ENCODE measurements around the gene CEP170. TPM values are rescaled to one million over a fixed set of nuclear protein-coding genes. Genes with fewer than 3 reads are reported as not detected.

The CEP170 gene
- total and polyA plus RNA-seq, 2 experiments from 2014 or later, result 93.1 to 104 TPM

- no peaks in the 10 kb centered on the region for H3K9me2 ChIP-seq (ENCODE audit: insufficient read depth)
Measured at GRCh38 chr1:243247901-243248300, 7.2 kb downstream of the CEP170 start.

More at GRCh38 chr1:243247901-243248300, 7.2 kb downstream of the CEP170 start:
- H3K27ac ChIP-seq (ENCODE audit: low read depth), result no peak overlapping the region
- Mint-ChIP-seq H3K4me3 (no peak overlapping the region), H3K9me3 (no peaks in the 10 kb centered on the region), H3K36me3 (ENCODE audit: low read depth) (peaks cover 16% of the 10 kb centered on the region; the same call in 2 of the 3 replicates), H3K27me3 (ENCODE audit: insufficient read depth, low read depth, poor library complexity) (peaks cover 4% of the 10 kb centered on the region), H3K4me1 (peaks cover 38% of the 10 kb centered on the region), H3K27ac (no peak overlapping the region)
- no peak for ATAC-seq
- TF ChIP-seq REST (IDR thresholded peaks at IDR 0.05; ENCODE audit: unreplicated experiment), result no peak
- no peak for TF ChIP-seq CREB1 (CRISPR knock-in tag; IDR thresholded peaks at IDR 0.05; ENCODE audit: low read depth)
- TF ChIP-seq ETS1 (IDR thresholded peaks at IDR 0.05), result no peak
- TF ChIP-seq, protein P1, sequence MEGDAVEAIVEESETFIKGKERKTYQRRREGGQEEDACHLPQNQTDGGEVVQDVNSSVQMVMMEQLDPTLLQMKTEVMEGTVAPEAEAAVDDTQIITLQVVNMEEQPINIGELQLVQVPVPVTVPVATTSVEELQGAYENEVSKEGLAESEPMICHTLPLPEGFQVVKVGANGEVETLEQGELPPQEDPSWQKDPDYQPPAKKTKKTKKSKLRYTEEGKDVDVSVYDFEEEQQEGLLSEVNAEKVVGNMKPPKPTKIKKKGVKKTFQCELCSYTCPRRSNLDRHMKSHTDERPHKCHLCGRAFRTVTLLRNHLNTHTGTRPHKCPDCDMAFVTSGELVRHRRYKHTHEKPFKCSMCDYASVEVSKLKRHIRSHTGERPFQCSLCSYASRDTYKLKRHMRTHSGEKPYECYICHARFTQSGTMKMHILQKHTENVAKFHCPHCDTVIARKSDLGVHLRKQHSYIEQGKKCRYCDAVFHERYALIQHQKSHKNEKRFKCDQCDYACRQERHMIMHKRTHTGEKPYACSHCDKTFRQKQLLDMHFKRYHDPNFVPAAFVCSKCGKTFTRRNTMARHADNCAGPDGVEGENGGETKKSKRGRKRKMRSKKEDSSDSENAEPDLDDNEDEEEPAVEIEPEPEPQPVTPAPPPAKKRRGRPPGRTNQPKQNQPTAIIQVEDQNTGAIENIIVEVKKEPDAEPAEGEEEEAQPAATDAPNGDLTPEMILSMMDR (conservative IDR thresholded peaks at IDR 0.05; ENCODE audit: low read depth in 2 of 2), result no peak
- TF ChIP-seq EZH2phosphoT487 (IDR thresholded peaks at IDR 0.05; ENCODE audit: unreplicated experiment), result no peak
- TF ChIP-seq ZNF114 (CRISPR knock-in tag; IDR thresholded peaks at IDR 0.05), result no peak
- peaks cover 31% of the 10 kb centered on the region for H3K4me1 ChIP-seq (ENCODE audit: insufficient read depth)
- no peak for DNase-seq (ENCODE audit: low spot score)
- H3K4me3 ChIP-seq, result no peak overlapping the region
- H3F3A ChIP-seq (replicated peaks; ENCODE audit: low read depth), result no peaks in the 10 kb centered on the region
- H3K79me2 ChIP-seq (replicated peaks; ENCODE audit: insufficient read depth), result peaks cover 100% of the 10 kb centered on the region
- H3K36me3 ChIP-seq (ENCODE audit: insufficient read depth), result no peaks in the 10 kb centered on the region
- H3K27me3 ChIP-seq (ENCODE audit: insufficient read depth), result no peaks in the 10 kb centered on the region
- H4K20me1 ChIP-seq (replicated peaks; ENCODE audit: insufficient read depth), result peaks cover 33% of the 10 kb centered on the region
- H3K4me2 ChIP-seq, result no peak overlapping the region
- no peak overlapping the region for H2AFZ ChIP-seq

All from GM23338 (cell line).